ENCODE results near the gene MGRN1.

Gene MGRN1

DNA sequence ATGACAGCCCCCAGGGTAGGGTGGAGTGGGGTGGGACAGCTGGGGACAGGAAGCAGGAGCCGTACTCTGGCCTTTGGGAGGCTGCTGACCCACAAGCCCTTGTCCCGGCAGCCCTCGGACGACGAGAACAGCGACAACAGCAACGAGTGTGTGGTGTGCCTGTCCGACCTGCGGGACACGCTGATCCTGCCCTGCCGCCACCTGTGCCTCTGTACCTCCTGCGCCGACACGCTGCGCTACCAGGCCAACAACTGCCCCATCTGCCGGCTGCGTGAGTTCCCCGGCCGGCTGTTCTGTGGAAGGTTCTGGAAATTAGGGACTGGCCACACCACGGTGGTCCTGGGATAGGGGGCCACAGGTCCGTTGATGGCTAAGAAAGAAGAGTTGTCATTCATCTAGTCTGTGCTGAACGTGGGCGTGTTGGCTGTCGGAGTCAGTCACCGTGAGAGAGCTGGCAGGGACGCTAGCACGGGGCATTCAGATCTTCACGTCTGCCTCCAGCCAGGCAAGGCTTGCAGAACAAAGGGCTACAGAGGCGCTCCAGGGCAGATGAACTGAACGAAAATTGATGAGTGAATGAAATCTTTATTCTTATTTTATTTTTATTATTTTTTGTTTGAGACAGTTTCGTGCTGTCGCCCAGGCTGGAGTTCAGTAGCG lies 48.9 kb downstream of the MGRN1 start:
- in situ Hi-C loops (cut with HindIII; ENCODE audit: low sequenced_read_pairs): no loop called here
- no peak overlapping the region for H3K4me3 ChIP-seq (ENCODE audit: low read depth, low read length)
- TF ChIP-seq, protein P1, sequence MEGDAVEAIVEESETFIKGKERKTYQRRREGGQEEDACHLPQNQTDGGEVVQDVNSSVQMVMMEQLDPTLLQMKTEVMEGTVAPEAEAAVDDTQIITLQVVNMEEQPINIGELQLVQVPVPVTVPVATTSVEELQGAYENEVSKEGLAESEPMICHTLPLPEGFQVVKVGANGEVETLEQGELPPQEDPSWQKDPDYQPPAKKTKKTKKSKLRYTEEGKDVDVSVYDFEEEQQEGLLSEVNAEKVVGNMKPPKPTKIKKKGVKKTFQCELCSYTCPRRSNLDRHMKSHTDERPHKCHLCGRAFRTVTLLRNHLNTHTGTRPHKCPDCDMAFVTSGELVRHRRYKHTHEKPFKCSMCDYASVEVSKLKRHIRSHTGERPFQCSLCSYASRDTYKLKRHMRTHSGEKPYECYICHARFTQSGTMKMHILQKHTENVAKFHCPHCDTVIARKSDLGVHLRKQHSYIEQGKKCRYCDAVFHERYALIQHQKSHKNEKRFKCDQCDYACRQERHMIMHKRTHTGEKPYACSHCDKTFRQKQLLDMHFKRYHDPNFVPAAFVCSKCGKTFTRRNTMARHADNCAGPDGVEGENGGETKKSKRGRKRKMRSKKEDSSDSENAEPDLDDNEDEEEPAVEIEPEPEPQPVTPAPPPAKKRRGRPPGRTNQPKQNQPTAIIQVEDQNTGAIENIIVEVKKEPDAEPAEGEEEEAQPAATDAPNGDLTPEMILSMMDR (IDR thresholded peaks at IDR 0.05; ENCODE audit: low read depth, low read length): no peak
- DNase-seq (ENCODE audit: low read depth, low spot score): no peak

DNA sequence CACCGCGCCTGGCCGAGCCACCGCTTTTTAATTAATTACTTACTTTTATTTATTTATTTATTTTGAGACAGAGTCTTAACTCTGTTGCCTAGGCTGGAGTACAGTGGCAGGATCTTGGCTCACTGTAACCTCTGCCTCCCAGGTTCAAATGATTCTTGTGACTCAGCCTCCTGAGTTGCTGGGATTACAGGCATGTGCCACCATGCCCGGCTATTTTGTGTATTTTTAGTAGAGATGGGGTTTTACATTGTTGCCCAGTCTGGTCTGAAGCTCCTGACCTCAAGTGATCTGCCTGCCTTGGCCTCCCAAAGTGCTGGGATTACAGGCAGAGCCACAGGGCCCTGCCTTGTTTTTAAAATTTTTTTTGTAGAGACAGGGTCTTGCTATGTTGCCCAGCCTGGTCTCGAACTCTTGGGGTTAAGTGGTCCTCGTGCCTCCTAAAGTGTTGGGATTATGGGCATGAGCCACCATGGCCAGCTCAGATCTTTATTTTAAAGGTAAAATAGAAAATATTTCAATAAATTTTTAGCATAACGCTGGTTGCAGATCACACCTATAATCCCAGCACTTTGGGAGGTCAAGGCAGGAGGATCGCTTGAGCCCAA lies 50.4 kb downstream of the MGRN1 start:
- TF ChIP-seq, protein P1 (IDR thresholded peaks at IDR 0.05; ENCODE audit: low read depth, low read length): no peak
- in situ Hi-C loops (cut with HindIII; ENCODE audit: low sequenced_read_pairs): no loop called here
- no peak overlapping the region for H3K4me3 ChIP-seq (ENCODE audit: low read depth, low read length)
- DNase-seq (ENCODE audit: low read depth, low spot score): no peak

DNA sequence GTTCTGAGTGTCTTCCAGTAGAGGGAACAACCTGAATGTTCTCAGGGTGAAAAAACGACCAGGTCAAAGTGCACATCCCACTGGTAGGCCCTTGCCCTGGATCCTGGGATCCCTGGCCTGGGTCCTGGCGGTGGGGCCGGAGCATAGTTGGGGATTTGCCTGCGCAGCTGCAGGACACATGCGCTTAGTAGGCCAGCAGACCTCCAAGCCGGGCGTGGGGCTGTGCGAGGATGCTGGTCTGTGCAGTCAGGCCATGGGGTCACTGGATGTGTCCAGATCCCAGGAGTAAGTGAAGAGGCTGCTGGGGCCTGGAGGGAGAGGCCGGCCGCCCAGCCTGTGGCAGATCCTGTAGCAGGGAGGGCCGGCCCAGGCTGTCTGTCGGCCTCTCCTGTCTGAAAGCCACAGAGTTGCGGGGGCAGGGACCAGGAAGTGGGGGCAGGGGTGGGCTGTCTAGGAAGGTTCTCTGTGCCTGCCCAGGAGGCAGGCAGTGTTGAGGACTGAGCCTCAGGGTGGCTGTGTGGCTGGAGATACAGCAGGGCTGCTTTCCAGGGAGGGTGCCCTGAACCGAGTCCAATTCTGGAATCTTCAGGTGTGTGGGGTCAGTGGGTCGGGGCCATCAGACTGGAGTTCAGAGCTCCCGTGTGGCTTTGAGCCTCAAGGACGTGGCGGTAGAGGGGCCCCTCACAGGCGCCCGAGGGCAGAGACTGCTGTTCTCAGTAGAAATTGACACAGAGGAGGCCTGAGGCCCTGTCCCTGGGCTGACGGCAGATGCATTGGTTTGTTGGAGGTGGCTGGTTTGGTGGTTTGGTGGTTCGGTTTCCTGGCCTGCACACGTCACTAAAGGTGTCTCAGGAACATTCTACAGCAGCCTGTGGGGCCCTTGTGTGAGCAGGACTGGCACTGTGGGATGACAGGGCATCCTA lies 51.5 kb downstream of the MGRN1 start:
- in situ Hi-C loops (cut with HindIII; ENCODE audit: low sequenced_read_pairs): no loop called here
- TF ChIP-seq, protein P1 (IDR thresholded peaks at IDR 0.05; ENCODE audit: low read depth, low read length): no peak
- DNase-seq (ENCODE audit: low read depth, low spot score): no peak
- no peak overlapping the region for H3K4me3 ChIP-seq (ENCODE audit: low read depth, low read length)

DNA sequence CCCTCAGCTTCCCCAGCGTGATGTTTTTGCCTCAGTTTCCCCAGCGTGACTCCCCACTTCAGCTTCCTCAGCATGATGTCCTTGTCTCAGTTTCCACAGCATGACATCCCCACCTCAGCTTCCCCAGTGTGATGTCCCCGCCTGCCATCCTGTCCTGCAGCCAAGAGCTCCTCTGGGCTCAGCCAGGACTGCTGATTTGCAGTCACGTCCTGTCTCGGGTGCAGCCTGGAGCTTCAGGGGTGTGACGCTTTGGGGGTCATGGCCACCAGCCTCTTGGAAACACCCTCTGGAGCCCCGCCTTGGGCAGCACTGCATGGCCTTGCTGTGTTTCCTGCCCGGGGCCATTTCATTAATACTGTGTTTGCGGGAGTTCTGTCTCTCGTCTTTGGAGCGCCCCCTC lies 52.2 kb downstream of the MGRN1 start:
- in situ Hi-C loops (cut with HindIII; ENCODE audit: low sequenced_read_pairs): no loop called here
- TF ChIP-seq, protein P1 (IDR thresholded peaks at IDR 0.05; ENCODE audit: low read depth, low read length): no peak
- H3K4me3 ChIP-seq (ENCODE audit: low read depth, low read length): no peak overlapping the region

DNA sequence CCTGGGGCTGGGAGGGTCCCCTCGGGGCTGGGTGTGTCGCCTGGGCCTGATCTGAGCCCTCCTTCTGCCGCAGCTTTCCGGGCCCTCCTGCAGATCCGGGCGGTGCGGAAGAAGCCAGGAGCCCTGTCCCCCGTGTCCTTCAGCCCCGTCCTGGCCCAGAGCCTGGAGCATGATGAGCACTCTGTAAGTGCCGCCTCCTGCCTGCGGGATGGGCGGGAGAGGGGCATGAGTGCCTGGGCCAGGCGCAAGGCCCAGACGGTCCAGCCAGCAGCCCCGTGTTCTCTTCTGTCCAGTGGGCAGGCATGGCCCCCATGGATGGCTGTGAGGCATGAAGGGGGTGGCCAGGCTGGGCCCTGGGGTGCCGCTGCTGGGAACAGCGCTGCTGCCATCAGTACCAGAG lies 52.8 kb downstream of the MGRN1 start:
- H3K4me3 ChIP-seq (ENCODE audit: low read depth, low read length): no peak overlapping the region
- in situ Hi-C loops (cut with HindIII; ENCODE audit: low sequenced_read_pairs): no loop called here
- DNase-seq (ENCODE audit: low read depth, low spot score): no peak
- TF ChIP-seq, protein P1 (IDR thresholded peaks at IDR 0.05; ENCODE audit: low read depth, low read length): no peak

More for the DNA sequence above, 52.2 kb downstream of the MGRN1 start:
- DNase-seq (ENCODE audit: low read depth, low spot score): no peak

DNA sequence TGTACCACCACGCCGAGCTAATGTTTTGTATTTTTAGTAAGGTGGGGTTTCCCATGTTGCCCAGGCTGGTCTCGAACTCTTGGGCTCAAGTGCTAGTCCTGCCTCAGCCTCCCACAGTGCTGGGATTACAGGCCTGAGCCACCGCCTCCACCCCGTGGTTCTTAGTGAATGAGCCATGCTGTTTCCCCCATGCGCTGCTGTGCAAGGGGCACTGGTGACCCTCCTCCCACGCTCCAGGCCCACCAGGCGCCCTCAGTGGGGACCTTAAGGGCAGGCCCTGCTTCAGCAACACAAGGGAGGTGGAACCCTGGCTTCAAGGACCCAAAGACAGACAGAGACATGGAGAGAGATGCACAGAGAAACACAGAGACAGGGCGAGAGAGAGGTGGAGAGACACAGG lies 53.4 kb downstream of the MGRN1 start:
- DNase-seq (ENCODE audit: low read depth, low spot score): no peak
- H3K4me3 ChIP-seq (ENCODE audit: low read depth, low read length): no peak overlapping the region
- TF ChIP-seq, protein P1 (IDR thresholded peaks at IDR 0.05; ENCODE audit: low read depth, low read length): no peak
- in situ Hi-C loops (cut with HindIII; ENCODE audit: low sequenced_read_pairs): no loop called here

All from astrocyte of the spinal cord (primary cell).